Kidney epithelial cell (primary cell): ENCODE data around the gene CREB3L4. TPM values are rescaled to one million over a fixed set of nuclear protein-coding genes. Genes with fewer than 3 reads are reported as not detected.
"Not testable (repeated sequence)": the region's sequence is repeated elsewhere in the genome, so short reads cannot be mapped to it uniquely, and the experiment has no call there.

Experiments used
- DNase-seq: peaks from one replicate; pipeline ENCODE4 v3.0.0-alpha.2; 2010; ENCODE audit warnings: low read depth
- H3K27me3 ChIP-seq: 2 replicates; pipeline ENCODE4 v1.6.0; 2011; ENCODE audit warnings: low read length; ENCODE audit not compliant: control insufficient read depth, insufficient read depth
- H3K36me3 ChIP-seq: 2 replicates; pipeline ENCODE4 v1.5.1; 2011; ENCODE audit warnings: low read length; ENCODE audit not compliant: control insufficient read depth, insufficient read depth
- H3K4me3 ChIP-seq: 2 replicates; pipeline ENCODE4 v1.5.1; 2011; ENCODE audit warnings: low read depth, mild to moderate bottlenecking, control low read depth, low read length
- total RNA-seq: library from RNA; depleted of rRNA; stranded (reverse); fragments of >200 nt; gene quantifications from 2 replicates; pipeline ENCODE4 v1.2.3, GENCODE V29; 2015
- TF ChIP-seq, protein P1 (sequence below): IDR thresholded peaks from 2 replicates; pipeline ENCODE4 v1.5.1; 2011; ENCODE audit warnings: mild to moderate bottlenecking, moderate library complexity, low read length, control low read depth, inconsistent platforms; ENCODE audit not compliant: insufficient read depth, poor library complexity, severe bottlenecking

CREB3L4 gene
- total RNA-seq, 1 donor from 2014 or later: 14.5 TPM

- DNase-seq: no peak
- TF ChIP-seq, protein P1, sequence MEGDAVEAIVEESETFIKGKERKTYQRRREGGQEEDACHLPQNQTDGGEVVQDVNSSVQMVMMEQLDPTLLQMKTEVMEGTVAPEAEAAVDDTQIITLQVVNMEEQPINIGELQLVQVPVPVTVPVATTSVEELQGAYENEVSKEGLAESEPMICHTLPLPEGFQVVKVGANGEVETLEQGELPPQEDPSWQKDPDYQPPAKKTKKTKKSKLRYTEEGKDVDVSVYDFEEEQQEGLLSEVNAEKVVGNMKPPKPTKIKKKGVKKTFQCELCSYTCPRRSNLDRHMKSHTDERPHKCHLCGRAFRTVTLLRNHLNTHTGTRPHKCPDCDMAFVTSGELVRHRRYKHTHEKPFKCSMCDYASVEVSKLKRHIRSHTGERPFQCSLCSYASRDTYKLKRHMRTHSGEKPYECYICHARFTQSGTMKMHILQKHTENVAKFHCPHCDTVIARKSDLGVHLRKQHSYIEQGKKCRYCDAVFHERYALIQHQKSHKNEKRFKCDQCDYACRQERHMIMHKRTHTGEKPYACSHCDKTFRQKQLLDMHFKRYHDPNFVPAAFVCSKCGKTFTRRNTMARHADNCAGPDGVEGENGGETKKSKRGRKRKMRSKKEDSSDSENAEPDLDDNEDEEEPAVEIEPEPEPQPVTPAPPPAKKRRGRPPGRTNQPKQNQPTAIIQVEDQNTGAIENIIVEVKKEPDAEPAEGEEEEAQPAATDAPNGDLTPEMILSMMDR: no peak
These were observed 44.4 kb downstream of the CREB3L4 start for GRCh38 chr1:154012129-154012528.

DNA sequence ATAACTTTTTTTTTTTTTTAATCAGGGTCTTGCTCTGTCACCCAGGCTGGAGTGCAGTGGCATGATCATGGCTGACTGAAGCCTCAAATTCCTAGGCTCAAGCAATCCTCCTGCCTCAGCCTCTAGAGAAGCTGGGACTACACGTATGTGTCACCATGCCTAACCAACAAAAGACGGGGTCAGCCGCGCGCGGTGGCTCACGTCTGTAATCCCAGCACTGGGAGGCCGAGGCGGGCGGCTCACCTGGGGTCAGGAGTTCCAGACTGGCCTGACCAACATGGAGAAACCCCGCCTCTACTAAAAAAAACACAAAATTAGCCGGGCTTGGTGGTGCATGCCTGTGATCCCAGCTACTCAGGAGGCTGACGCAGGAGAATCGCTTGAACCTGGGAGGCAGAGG, 44.8 kb downstream of the CREB3L4 start:
- H3K4me3 ChIP-seq, H3K36me3 ChIP-seq, DNase-seq, H3K27me3 ChIP-seq: not testable (repeated sequence)

More at GRCh38 chr1:154012129-154012528, 44.4 kb downstream of the CREB3L4 start:
- Histone ChIP-seq H3K36me3 (no peaks in the 10 kb centered on the region), H3K4me3 (no peak overlapping the region), H3K27me3 (no peaks in the 10 kb centered on the region)

DNA sequence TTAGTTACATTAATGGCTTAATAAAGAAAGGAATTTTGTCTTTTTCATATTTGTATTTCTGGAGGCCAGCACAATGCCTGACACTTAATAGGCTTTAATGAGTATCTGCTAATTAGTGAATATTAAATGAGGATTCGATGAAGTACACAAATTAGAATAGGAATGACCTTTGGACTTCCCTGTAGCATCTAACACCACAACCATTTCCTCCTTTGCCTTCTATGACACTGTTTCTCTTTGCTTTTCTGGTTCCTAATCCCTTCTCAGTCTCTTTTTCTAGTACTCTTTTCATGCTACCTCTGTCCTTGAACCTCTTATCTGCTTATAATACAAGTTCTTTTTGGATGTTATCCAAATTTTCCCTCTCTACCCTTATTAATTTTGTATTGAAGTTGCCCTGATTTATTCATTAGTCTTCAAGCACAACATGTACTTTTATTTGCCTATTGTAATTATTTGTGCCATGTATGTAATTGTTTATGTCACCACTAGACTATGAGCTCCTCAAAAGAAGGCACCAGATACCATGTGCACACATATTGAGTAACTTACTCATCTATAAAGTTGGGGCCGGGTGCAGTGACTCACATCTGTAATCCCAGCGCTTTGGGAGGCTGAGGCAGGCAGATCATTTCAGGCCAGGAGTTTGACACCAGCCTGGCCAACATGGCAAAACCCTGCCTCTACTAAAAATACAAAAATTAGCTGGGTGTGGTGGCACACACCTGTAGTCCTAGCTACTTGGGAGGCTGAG, 46.6 kb downstream of the CREB3L4 start:
- H3K4me3 ChIP-seq: no peak overlapping the region
- no peaks in the 10 kb centered on the region for H3K36me3 ChIP-seq
- DNase-seq: no peak
- TF ChIP-seq, protein P1: no peak
- no peaks in the 10 kb centered on the region for H3K27me3 ChIP-seq

DNA sequence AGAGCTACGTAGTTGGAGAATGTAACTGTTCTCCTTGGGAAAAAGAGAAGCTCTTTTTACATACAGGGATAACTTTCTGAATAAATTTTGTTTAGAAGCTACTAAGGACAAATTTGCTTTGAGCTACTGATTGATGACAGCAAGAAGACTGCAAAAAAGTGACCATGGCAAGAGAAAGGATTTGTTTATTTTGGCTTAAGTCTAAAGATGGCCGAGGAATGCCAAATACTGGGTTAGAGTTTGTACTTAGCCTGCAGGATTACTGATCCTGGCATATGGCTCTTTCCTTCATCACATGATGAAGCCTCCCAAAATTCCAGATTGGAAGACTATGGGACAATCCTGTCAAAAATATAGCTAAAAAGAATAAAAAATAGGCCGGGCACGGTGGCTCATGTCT, 51.6 kb downstream of the CREB3L4 start:
- TF ChIP-seq, protein P1: no peak
- DNase-seq: no peak

GRCh38 chr1:154019940-154020339, 52.2 kb downstream of the CREB3L4 start:
- Histone ChIP-seq H3K4me3 (no peak overlapping the region), H3K27me3 (no peaks in the 10 kb centered on the region), H3K36me3 (no peaks in the 10 kb centered on the region)
- TF ChIP-seq, protein P1: no peak
- no peak for DNase-seq

More for the DNA sequence above, 51.6 kb downstream of the CREB3L4 start:
- Histone ChIP-seq H3K36me3 (no peaks in the 10 kb centered on the region), H3K27me3 (no peaks in the 10 kb centered on the region), H3K4me3 (no peak overlapping the region)

Other genes with a start within 250 kb of the CREB3L4 start
- 33.8 and 36.4 TPM in 2 replicates for gene INTS3, start 239.9 kb upstream of the CREB3L4 start, total RNA-seq
- 2.7 and 6.2 TPM in 2 replicates for gene SLC27A3, start 192.5 kb upstream of the CREB3L4 start, total RNA-seq
- gene GATAD2B, start 44.9 kb upstream of the CREB3L4 start, total RNA-seq: 12.2 and 12.7 TPM in 2 replicates
- gene DENND4B, start 21.2 kb upstream of the CREB3L4 start, total RNA-seq: 25.1 and 42.8 TPM in 2 replicates
- gene CRTC2, start 9.3 kb upstream of the CREB3L4 start, total RNA-seq: 21.5 and 21.7 TPM in 2 replicates
- gene SLC39A1, start 4.4 kb upstream of the CREB3L4 start, total RNA-seq: 219 and 246 TPM in 2 replicates
- gene JTB, start 9.8 kb downstream of the CREB3L4 start, total RNA-seq: 220 and 242 TPM in 2 replicates
- 46.3 and 48.7 TPM in 2 replicates for gene RAB13, start 18.4 kb downstream of the CREB3L4 start, total RNA-seq
- gene RPS27, start 22.9 kb downstream of the CREB3L4 start, total RNA-seq: 2,282 and 2,407 TPM in 2 replicates
- gene NUP210L, start 187.2 kb downstream of the CREB3L4 start, total RNA-seq: not detected in 2 replicates
- gene TPM3, start 224.2 kb downstream of the CREB3L4 start, total RNA-seq: 434 and 529 TPM in 2 replicates
- not detected in 2 replicates for gene CFAP141, start 238.4 kb downstream of the CREB3L4 start, total RNA-seq